G401 (cell line): ENCODE data around the gene CTAGE1. TPM values are rescaled to one million over a fixed set of nuclear protein-coding genes. Genes with fewer than 3 reads are reported as not detected.
"Not testable (repeated sequence)": the region's sequence is repeated elsewhere in the genome, so short reads cannot be mapped to it uniquely, and the experiment has no call there.

Experiments
- DNase-seq: peaks from one replicate; pipeline ENCODE4 v3.0.0-alpha.2; 2015; ENCODE audit warnings: low spot score
- in situ Hi-C: cut with HindIII; loops from 2 replicates; pipeline ENCODE4 v1.10.0; 2016; ENCODE audit warnings: low sequenced_read_pairs, mixed read lengths
- total RNA-seq: library from RNA; depleted of rRNA; stranded (reverse); fragments of >200 nt; shearing (Covaris generic); gene quantifications from 2 replicates; pipeline ENCODE4 v1.2.3, GENCODE V29; 2014

The CTAGE1 gene
- total RNA-seq, 1 experiment from 2014 or later: 0.03 TPM

- no peak for DNase-seq
- in situ Hi-C loops: no loop called here
Measured at GRCh38 chr18:22405142-22405541, 12.6 kb downstream of the CTAGE1 start.

- in situ Hi-C loops: no loop called here
- DNase-seq: no peak
Measured at GRCh38 chr18:22403950-22404349, 13.8 kb downstream of the CTAGE1 start.

- DNase-seq: no peak
- in situ Hi-C loops: no loop called here
Measured at GRCh38 chr18:22399949-22400348, 17.8 kb downstream of the CTAGE1 start.

GRCh38 chr18:22398464-22398863, 19.3 kb downstream of the CTAGE1 start:
- in situ Hi-C loops: no loop called here

GRCh38 chr18:22394428-22394827, 23.3 kb downstream of the CTAGE1 start:
- in situ Hi-C loops: no loop called here

More at GRCh38 chr18:22398464-22398863, 19.3 kb downstream of the CTAGE1 start:
- DNase-seq: no peak

GRCh38 chr18:22393164-22393563, 24.6 kb downstream of the CTAGE1 start:
- DNase-seq: not testable (repeated sequence)

More at GRCh38 chr18:22394428-22394827, 23.3 kb downstream of the CTAGE1 start:
- no peak for DNase-seq

GRCh38 chr18:22391407-22392345, 26.0 kb downstream of the CTAGE1 start:
- in situ Hi-C loops: no loop called here
- DNase-seq: no peak

More at GRCh38 chr18:22393164-22393563, 24.6 kb downstream of the CTAGE1 start:
- in situ Hi-C loops: not testable (repeated sequence)

- in situ Hi-C loops: no loop called here
Measured at GRCh38 chr18:22387787-22388186, 29.9 kb downstream of the CTAGE1 start.

GRCh38 chr18:22387364-22387763, 30.4 kb downstream of the CTAGE1 start:
- DNase-seq: no peak
- in situ Hi-C loops: no loop called here

More at GRCh38 chr18:22387787-22388186, 29.9 kb downstream of the CTAGE1 start:
- DNase-seq: no peak

GRCh38 chr18:22385718-22386117, 32.0 kb downstream of the CTAGE1 start:
- no peak for DNase-seq

GRCh38 chr18:22378672-22379282, 38.9 kb downstream of the CTAGE1 start:
- in situ Hi-C loops: no loop called here
- DNase-seq: no peak

More at GRCh38 chr18:22385718-22386117, 32.0 kb downstream of the CTAGE1 start:
- in situ Hi-C loops: no loop called here

- in situ Hi-C loops: no loop called here
- no peak for DNase-seq
Measured at GRCh38 chr18:22377769-22378168, 39.9 kb downstream of the CTAGE1 start.

GRCh38 chr18:22370414-22370813, 47.3 kb downstream of the CTAGE1 start:
- in situ Hi-C loops: no loop called here
- no peak for DNase-seq

- in situ Hi-C loops: no loop called here
- no peak for DNase-seq
Measured at GRCh38 chr18:22368021-22368420, 49.7 kb downstream of the CTAGE1 start.

GRCh38 chr18:22367303-22367702, 50.4 kb downstream of the CTAGE1 start:
- in situ Hi-C loops: no loop called here
- DNase-seq: no peak

GRCh38 chr18:22363867-22364463, 53.8 kb downstream of the CTAGE1 start:
- DNase-seq: no peak
- in situ Hi-C loops: no loop called here
